ENCODE measurements around the gene HOGA1. TPM values are rescaled to one million over a fixed set of nuclear protein-coding genes. Genes with fewer than 3 reads are reported as not detected.

Gene HOGA1
- total RNA-seq, 1 donor from 2014 or later, result not detected

GRCh38 chr10:97593421-97593820 is 9.2 kb downstream of the HOGA1 start:
- Mint-ChIP-seq H3K27ac (no peak overlapping the region), H3K9me3 (no peaks in the 10 kb centered on the region), H3K36me3 (ENCODE audit: low read depth) (no peaks in the 10 kb centered on the region), H3K4me3 (no peak overlapping the region), H3K27me3 (no peaks in the 10 kb centered on the region), H3K4me1 (no peaks in the 10 kb centered on the region)
- intact Hi-C loops (cut with micrococcal nuclease), result no loop called here
- DNase-seq (no peak), ATAC-seq (ENCODE audit: low read depth) (no peak)
- POLR2A ChIA-PET, result no interaction called here
- TF ChIP-seq CTCF (IDR thresholded peaks at IDR 0.05), result no peak
- CTCF ChIA-PET, result no interaction called here

GRCh38 chr10:97596101-97597082 is 12.2 kb downstream of the HOGA1 start:
- Mint-ChIP-seq H3K36me3 (ENCODE audit: low read depth) (no peaks in the 10 kb centered on the region), H3K27ac (no peak overlapping the region), H3K9me3 (no peaks in the 10 kb centered on the region), H3K4me3 (no peak overlapping the region), H3K4me1 (no peaks in the 10 kb centered on the region), H3K27me3 (no peaks in the 10 kb centered on the region)
- POLR2A ChIA-PET, result no interaction called here
- no peak for DNase-seq
- CTCF ChIA-PET, result no interaction called here
- intact Hi-C loops (cut with micrococcal nuclease), result no loop called here
- TF ChIP-seq CTCF (IDR thresholded peaks at IDR 0.05), result no peak
- no peak for ATAC-seq (ENCODE audit: low read depth)

- CTCF ChIA-PET, result no interaction called here
- H3K9me3 Mint-ChIP-seq, result no peaks in the 10 kb centered on the region
Measured at GRCh38 chr10:97597778-97598177, 13.6 kb downstream of the HOGA1 start.

GRCh38 chr10:97598407-97599271 is 14.4 kb downstream of the HOGA1 start:
- Mint-ChIP-seq H3K27ac (no peak overlapping the region), H3K4me1 (no peaks in the 10 kb centered on the region), H3K27me3 (no peaks in the 10 kb centered on the region), H3K36me3 (ENCODE audit: low read depth) (no peaks in the 10 kb centered on the region), H3K9me3 (no peaks in the 10 kb centered on the region), H3K4me3 (no peak overlapping the region)
- intact Hi-C loops (cut with micrococcal nuclease), result no loop called here
- no peak for ATAC-seq (ENCODE audit: low read depth)
- TF ChIP-seq CTCF (IDR thresholded peaks at IDR 0.05), result no peak
- DNase-seq, result no peak
- CTCF ChIA-PET, result no interaction called here
- POLR2A ChIA-PET, result no interaction called here

More at GRCh38 chr10:97597778-97598177, 13.6 kb downstream of the HOGA1 start:
- intact Hi-C loops (cut with micrococcal nuclease), result no loop called here
- H3K4me1 Mint-ChIP-seq, result no peaks in the 10 kb centered on the region
- POLR2A ChIA-PET, result no interaction called here
- H3K27ac Mint-ChIP-seq, result no peak overlapping the region
- DNase-seq (no peak), ATAC-seq (ENCODE audit: low read depth) (no peak)
- no peaks in the 10 kb centered on the region for H3K27me3 Mint-ChIP-seq
- H3K36me3 Mint-ChIP-seq (ENCODE audit: low read depth), result no peaks in the 10 kb centered on the region
- H3K4me3 Mint-ChIP-seq, result no peak overlapping the region
- no peak for TF ChIP-seq CTCF (IDR thresholded peaks at IDR 0.05)

GRCh38 chr10:97599272-97599619 is 15.1 kb downstream of the HOGA1 start:
- Mint-ChIP-seq H3K4me1 (no peaks in the 10 kb centered on the region), H3K27ac (no peak overlapping the region), H3K4me3 (no peak overlapping the region), H3K27me3 (no peaks in the 10 kb centered on the region), H3K9me3 (no peaks in the 10 kb centered on the region), H3K36me3 (ENCODE audit: low read depth) (no peaks in the 10 kb centered on the region)
- POLR2A ChIA-PET, result no interaction called here
- DNase-seq (no peak), ATAC-seq (ENCODE audit: low read depth) (no peak)
- CTCF ChIA-PET, result no interaction called here
- intact Hi-C loops (cut with micrococcal nuclease), result no loop called here
- TF ChIP-seq CTCF (IDR thresholded peaks at IDR 0.05), result no peak
